ENCODE results near the gene STRN4.
"Not testable (repeated sequence)": the region's sequence is repeated elsewhere in the genome, so short reads cannot be mapped to it uniquely, and the experiment has no call there.

Gene STRN4

DNA sequence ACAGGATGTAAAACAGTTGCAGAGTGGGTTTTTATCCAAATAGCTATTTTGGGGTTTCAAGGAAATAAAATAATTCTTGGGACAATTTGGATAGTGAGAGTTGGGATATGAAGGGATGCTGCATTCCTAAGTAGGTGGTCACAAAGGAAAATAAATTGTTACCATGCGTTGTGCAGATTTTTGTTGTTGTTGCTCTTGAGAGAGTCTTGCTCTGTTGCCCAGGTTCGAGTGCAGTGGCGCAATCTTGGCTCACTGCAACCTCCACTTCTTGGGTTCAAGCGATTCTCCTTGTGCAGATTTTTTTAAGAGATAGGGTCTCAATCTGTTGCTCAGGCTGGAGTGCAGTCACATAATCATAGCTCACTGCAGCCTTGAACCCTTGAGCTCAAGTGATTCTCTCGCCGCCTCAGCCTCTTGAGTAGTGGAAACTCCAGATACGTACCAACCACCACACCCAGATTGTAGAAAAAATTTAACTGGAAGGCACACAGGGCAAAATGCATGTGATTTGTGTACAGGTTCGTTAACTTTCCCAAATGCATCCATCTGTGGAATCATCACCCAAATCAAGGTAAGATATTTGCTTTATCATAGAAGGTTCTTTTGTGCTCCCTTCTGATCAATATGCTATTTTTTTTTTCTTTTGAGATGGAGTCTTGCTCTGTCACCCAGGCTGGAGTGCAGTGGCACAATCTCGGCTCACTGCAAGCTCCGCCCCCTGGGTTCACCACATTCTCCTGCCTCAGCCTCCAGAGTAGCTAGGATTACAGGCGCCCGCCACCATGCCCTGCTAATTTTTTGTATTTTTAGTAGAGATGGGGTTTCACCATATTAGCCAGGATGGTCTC is 26.1 kb upstream of the STRN4 start:
- DNase-seq (ENCODE audit: low spot score) = no peak

- not testable (repeated sequence) for DNase-seq (ENCODE audit: low spot score)
These were observed 22.5 kb upstream of the STRN4 start for GRCh38 chr19:46768746-46769145.

DNA sequence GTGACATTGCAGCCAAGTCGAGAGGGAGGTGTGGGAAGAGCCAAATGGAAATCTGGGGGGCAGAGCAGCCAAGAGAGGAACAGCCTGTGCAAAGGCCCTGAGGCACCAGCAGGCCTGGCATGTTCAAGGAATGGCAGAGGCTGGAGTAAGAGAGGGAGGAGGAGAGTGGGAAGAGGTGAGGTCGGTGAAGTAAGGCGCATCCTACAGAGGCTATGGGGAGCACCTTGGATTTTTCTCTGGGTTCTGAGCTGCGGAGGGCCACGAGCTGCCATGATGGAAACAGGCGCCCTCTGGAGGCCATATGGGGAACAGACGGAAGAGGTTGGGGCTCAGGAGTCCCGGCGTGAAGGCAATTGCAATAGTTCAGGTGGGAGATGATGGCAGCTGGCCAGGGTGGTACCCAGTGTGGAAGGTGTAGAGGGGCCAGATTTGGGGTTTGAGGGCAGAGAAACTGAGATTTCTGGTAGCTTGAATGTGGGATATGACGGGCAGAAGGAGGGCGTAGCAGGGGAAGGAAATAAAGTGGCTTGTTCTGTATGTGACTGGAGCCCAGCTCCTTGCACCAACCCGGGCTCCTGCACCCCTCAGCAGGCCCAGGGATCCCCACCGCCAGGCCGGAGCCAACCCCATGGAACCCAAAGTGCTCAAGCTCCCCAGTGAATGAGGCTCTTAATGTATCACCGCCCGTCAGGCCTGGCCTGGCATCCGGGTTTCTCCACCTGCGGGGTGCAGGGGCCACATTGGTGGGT is 20.5 kb upstream of the STRN4 start:
- no peak for DNase-seq (ENCODE audit: low spot score)

DNA sequence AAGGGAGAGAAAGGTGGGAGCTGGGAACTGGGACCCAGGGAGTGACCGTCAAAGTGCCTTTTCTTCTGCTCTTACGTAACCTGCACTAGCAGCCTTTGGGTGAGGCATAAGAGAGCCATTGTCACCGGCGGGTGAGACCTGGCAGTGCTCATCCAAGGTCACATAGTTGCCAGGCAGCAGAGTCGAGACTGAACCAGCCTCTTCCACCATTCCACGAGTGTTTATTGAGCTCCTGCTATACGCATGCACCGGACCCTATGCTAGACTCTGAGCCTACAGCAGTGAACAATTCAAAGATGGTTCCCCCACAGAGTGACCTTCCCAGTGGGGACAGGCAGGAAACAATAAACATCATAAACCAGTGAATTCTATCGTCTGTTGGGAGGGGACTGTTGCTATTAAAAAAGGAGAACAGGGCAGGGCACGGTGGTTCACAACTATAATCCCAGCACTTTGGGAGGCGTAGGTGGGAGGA is 18.6 kb upstream of the STRN4 start:
- no peak for DNase-seq (ENCODE audit: low spot score)

DNA sequence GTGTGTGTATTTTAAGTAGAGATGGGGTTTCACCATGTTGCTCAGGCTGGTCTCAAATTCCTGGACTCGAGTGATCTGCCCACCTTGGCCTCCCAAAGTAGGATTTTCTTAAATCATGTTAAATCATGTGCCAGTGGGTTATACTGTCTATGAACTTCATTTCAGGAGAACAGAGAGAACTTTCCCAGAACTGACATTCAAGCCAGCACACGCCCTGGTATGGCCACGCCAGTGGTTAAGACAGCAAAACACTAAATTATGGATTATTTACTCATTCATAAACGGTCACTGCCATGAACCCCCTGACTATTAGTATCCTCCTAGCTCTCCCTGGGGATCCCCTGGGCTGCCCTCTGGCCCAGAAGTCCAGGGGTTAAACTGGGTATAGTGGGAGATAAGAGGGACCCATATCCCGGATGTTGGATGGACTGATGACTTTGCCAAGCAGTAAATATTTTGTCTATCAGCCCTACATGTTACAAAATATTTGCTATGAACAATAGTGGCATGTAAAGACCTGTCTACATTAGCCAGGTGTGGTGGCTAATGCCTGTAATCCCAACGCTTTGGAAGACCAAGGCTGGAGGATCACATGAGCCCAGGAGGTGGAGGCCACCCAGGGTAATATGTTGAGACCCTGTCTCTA is 16.1 kb upstream of the STRN4 start:
- no peak for DNase-seq (ENCODE audit: low spot score)

DNA sequence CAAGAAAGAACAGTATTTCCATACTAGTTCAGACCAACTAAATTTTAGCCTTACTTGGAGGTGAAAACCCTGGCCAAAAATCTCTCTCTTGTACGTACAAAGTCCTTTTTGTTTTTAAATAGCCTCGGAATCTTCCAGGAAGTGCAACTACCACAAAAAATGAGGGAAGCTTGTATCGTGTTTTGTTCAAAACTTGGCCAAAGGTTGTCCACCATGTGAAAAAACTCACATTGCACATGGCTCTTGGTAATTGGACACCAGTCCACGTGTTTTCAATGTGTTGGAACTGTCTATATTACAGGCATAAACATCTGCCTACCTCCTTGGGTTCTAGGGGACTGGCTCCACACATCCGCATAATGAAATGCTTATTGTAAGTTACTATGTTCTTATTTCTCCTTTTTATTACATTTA is 15.2 kb upstream of the STRN4 start:
- no peak for DNase-seq (ENCODE audit: low spot score)

DNA sequence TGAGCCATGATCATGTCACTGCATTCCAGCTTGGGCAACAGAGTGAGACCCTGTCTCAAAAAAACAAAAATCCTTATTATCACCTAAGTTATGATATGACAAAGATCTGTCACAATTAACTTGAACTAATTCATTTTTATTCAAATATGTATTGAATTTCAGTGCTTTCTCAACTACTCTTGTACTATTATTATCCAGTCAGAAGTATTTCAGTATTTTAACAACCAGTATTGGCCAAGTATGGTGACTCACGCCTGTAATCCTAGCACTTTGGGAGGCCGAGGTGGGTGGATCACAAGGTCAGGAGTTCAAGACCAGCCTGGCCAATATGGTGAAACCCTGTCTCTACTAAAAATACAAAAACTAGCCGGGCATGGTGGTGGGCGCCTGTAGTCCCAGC is 14.6 kb upstream of the STRN4 start:
- DNase-seq (ENCODE audit: low spot score) = not testable (repeated sequence)

DNA sequence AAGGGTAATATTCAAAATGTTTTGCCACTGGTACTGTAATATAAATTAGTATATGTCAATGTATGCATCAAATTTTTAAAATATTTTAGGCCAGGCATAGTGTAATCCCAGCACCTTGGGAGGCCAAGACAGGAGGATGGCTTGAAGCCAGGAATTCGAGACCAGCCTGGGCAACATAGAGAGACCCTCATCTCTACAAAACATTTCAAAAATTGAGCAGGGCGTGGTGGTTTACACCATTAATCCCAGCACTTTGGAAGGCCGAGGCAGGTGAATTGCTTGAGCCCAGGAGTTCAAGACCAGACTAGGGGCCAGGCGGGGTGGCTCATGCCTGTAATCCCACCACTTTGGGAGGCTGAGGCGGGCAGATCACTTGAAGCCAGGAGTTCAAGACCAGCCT is 14.1 kb upstream of the STRN4 start:
- DNase-seq (ENCODE audit: low spot score) = no peak

DNA sequence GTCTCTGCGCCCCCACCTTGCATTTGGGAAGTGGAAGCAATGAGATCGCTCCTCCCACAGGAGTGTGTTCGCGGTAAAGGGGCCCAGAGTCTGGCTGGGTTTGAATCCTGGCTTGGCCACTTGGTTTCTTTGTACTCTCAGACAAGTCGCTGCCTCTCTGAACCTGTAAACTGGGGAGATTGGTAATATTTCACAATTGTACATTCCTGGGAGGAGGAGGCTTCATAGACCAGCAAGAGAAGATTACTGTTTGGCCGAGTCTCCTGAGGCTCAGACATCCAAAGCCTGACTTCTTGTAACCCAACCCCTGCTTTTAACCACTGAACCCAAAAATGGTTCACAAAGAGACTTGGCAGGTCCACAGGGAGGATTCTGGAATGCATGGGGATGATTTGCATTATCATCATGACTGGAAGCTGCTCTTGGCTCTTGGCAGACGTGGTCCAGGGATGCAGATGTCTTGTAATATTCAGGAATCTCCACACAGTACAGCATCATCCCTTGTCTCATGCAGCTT is 13.6 kb upstream of the STRN4 start:
- DNase-seq (ENCODE audit: low spot score) = no peak

GRCh38 chr19:46759206-46759605 is 13.0 kb upstream of the STRN4 start:
- no peak for DNase-seq (ENCODE audit: low spot score)

- no peak for DNase-seq (ENCODE audit: low spot score)
These were observed 10.3 kb upstream of the STRN4 start for GRCh38 chr19:46756544-46756888.

GRCh38 chr19:46755853-46756543 is 9.7 kb upstream of the STRN4 start:
- no peak for DNase-seq (ENCODE audit: low spot score)

- no peak for DNase-seq (ENCODE audit: low spot score)
These were observed 9.0 kb upstream of the STRN4 start for GRCh38 chr19:46755077-46755852.

DNA sequence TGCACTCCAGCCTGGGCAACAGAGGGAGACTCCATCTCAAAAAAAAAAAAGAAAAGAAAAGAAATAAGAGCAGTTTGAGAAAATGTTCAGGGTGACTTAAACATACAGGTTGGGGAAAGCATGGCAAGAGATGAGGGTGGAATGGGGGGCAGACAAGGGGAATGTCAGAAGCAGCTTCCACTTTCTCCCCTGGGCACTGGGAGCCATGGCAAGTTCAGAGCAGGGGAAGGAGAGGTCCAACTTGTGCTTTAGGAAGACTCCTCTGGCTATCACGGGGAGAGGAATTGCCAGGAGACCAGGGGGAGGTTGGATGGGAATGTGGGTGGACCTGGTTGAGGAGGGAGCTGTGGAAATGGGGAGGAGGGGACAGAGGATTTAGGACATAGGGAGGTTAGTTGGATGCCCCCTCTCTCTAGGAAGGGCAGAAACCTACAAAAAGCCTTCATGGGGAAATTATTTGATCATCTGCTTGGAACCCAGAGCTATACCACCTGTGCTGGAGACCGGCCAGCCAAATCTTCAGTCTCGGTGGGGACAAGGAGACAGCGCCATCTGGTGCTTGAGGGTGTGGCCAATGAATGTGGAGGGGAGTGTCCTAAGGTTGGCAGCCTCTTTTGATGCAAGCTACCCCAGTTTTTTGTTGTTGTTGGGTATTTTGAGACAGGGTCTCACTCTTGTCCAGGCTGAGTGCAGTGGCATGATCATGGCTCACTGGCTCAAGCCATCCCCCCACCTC is 7.3 kb upstream of the STRN4 start:
- DNase-seq (ENCODE audit: low spot score) = peak; percentile 39

DNA sequence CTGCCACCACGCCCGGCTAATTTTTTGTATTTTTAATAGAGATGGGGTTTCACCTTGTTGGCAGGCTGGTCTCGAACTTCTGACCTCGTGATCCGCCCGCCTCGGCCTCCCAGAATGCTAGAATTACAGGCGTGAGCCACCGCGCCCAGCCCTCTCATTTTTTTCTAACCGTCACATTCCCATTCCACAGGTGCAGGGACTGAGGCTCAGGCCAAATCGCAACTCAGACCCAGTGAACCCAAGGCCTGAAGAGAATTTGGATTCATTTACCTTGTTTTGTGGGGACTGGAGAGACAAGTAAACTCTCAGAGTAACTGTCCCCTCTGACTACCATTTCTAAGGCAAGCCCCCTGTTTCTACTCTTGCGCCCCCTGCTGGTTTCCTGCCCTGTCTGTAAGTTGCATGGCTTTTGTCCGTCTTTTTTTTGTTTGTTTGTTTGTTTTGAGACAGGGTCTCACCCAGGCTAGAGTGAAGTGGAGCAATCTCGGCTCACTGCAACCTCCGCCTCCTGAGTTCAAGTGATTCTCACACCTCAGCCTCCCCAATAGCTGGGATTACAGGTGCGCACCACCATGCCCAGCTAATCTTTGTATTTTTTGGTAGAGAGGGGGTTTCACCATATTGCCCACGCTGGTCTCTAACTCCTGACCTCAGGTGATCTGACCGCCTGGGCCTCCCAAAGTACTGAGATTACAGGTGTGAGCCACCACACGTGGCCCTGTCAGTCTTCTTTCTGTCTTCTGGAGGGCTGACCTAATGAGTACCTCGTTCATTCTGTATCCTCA is 2.3 kb upstream of the STRN4 start:
- peak; percentile 52 for DNase-seq (ENCODE audit: low spot score)

- DNase-seq (ENCODE audit: low spot score) = no peak
These were observed 549 bp downstream of the STRN4 start, which contains the start of gene FKRP for GRCh38 chr19:46745521-46746280. FKRP (plus strand) TSS chr19:46746057; CDS start chr19:46755451, 9,394 bp downstream.

GRCh38 chr19:46745030-46745429 is 1.2 kb downstream of the STRN4 start:
- no peak for DNase-seq (ENCODE audit: low spot score)

- DNase-seq (ENCODE audit: low spot score) = no peak
These were observed 2.1 kb downstream of the STRN4 start for GRCh38 chr19:46744005-46744691.
